Transverse colon (tissue), 4 donors: ENCODE measurements around the gene HTT-AS. TPM values are rescaled to one million over a fixed set of nuclear protein-coding genes. Genes with fewer than 3 reads are reported as not detected.

ENCODE experiments used
- DNase-seq: peaks from one replicate; pipeline ENCODE4 v3.0.0-alpha.2; 2019
- H3K27ac ChIP-seq, 4 donors: fragments of 200-600 bp; sonication (generic); 2 replicates each; pipeline ENCODE4 v1.5.1; 2016 to 2018; ENCODE audit warnings: inconsistent platforms in 4 of 4
- H3K27me3 ChIP-seq: fragments of 200-600 bp; sonication (generic); 2 replicates; pipeline ENCODE4 v1.5.1; 2017; ENCODE audit warnings: inconsistent platforms
- H3K36me3 ChIP-seq, 4 donors: fragments of 200-600 bp; sonication (generic); 2 replicates each; pipeline ENCODE4 v1.5.1; 2017 to 2019; ENCODE audit warnings: inconsistent platforms in 4 of 4
- H3K4me1 ChIP-seq, 4 donors: fragments of 200-600 bp; sonication (generic); 2 replicates each; pipeline ENCODE4 v1.5.1; 2017 to 2020; ENCODE audit warnings: inconsistent platforms in 4 of 4
- H3K4me3 ChIP-seq, 4 donors: fragments of 200-600 bp; sonication (generic); 1 replicate in 1 of 4; 2 replicates in 3 of 4; pipeline versions ENCODE4 v1.5.1 to v1.6.1; 2017 to 2019; ENCODE audit warnings: inconsistent platforms in 4 of 4
- H3K9me3 ChIP-seq, 2 donors: fragments of 200-600 bp; sonication (generic); 2 replicates each; pipeline ENCODE4 v1.5.1; 2017 to 2019; ENCODE audit warnings: inconsistent platforms in 2 of 2
- EP300 ChIP-seq: sonication (generic); formaldehyde crosslinking; IDR thresholded peaks from one replicate; pipeline ENCODE4 v1.6.1; 2017; ENCODE audit warnings: antibody characterized with exemption, low read depth
- POLR2A ChIP-seq: fragments of 450-650 bp; IDR thresholded peaks from one replicate; pipeline ENCODE4 v1.6.1; 2016; ENCODE audit warnings: antibody characterized with exemption, mild to moderate bottlenecking, moderate library complexity
- POLR2AphosphoS5 ChIP-seq, 3 donors: sonication (generic); formaldehyde crosslinking; IDR thresholded peaks; one replicate each; pipeline ENCODE4 v1.6.1; 2016; ENCODE audit warnings: antibody characterized with exemption in 3 of 3
- WGBS, 2 donors: methylation state at CpG; one replicate each; pipeline ENCODE4 v1.1.5; 2018; ENCODE audit warnings: low coverage in 1 of 2; 5-methylcytosine and 5-hydroxymethylcytosine counted together
- in situ Hi-C, 4 donors: fragments of 200-750 bp; cut with MboI; loops; one replicate each; pipeline versions ENCODE4 v1.15.0 to v1.15.1; 2017; ENCODE audit warnings: low sequenced_read_pairs in 3 of 4, low pct_ligation_motif_present in 1 of 4, low pct_unique_long_range_greater_than_20kb in 1 of 4
- intact Hi-C: fragments of 100-400 bp; cut with DNase I; formaldehyde crosslinking; loops from one replicate; pipeline ENCODE4 v1.15.1; 2023; ENCODE audit warnings: low total_unique reads
- total RNA-seq, 4 donors: library from RNA; depleted of rRNA; stranded (reverse); fragments of >200 nt; gene quantifications; one replicate each; pipeline ENCODE4 v1.1.0, GENCODE V29; 2016
- TF ChIP-seq, protein P1 (sequence below), 5 experiments: fragments of 200-600 bp in 3 of 5; fragments of 450-650 bp in 2 of 5; sonication (generic) in 3 of 5; IDR thresholded peaks; 1 replicate in 2 of 5; 2 replicates in 3 of 5; pipeline ENCODE4 v1.5.1; 2016 to 2017; ENCODE audit warnings: antibody characterized with exemption in 5 of 5, inconsistent platforms in 3 of 5, mild to moderate bottlenecking in 2 of 5, moderate library complexity in 1 of 5

The HTT-AS gene
- total RNA-seq, 4 donors from 2014 or later, result not detected

DNA sequence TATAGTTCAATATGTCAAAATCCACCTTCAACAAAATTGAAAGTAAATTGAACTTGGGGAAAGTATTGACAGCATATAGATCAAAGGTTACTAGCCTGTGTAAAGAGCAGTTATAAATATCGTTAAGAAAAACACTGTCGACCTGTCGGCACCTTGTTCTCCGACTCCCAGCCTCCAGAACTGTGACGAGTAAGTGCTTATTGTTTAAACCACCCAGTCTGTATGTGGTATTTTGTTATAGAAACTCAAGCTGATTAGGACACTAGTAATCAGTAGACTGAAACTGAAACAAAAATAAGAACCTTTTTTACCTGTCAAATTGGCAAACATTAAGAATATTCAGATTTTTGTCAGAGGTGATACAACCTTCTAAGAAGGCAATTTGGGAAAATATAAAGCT lies 17.1 kb upstream of the HTT-AS start:
- Histone ChIP-seq H3K4me1 (peaks cover 0 to 5% (median 0%) of the 10 kb centered on the region in 4 donors), H3K27me3 (no peaks in the 10 kb centered on the region), H3K36me3 (peaks cover 0 to 22% (median 2%) of the 10 kb centered on the region in 4 donors), H3K27ac (no peak overlapping the region), H3K9me3 (no peaks in the 10 kb centered on the region), H3K4me3 (no peak overlapping the region)
- no peak for DNase-seq
- 40 to 43% methylated on average over 5 of the region's 5 CpGs for WGBS, 2 donors
- no peak for TF ChIP-seq EP300
- TF ChIP-seq POLR2AphosphoS5 (IDR thresholded peaks at IDR 0.05), result no peak
- TF ChIP-seq, protein P1, sequence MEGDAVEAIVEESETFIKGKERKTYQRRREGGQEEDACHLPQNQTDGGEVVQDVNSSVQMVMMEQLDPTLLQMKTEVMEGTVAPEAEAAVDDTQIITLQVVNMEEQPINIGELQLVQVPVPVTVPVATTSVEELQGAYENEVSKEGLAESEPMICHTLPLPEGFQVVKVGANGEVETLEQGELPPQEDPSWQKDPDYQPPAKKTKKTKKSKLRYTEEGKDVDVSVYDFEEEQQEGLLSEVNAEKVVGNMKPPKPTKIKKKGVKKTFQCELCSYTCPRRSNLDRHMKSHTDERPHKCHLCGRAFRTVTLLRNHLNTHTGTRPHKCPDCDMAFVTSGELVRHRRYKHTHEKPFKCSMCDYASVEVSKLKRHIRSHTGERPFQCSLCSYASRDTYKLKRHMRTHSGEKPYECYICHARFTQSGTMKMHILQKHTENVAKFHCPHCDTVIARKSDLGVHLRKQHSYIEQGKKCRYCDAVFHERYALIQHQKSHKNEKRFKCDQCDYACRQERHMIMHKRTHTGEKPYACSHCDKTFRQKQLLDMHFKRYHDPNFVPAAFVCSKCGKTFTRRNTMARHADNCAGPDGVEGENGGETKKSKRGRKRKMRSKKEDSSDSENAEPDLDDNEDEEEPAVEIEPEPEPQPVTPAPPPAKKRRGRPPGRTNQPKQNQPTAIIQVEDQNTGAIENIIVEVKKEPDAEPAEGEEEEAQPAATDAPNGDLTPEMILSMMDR (IDR thresholded peaks at IDR 0.05), result no peak
- no peak for TF ChIP-seq POLR2A
- in situ Hi-C loops, result no loop called here
- intact Hi-C loops, result no loop called here

DNA sequence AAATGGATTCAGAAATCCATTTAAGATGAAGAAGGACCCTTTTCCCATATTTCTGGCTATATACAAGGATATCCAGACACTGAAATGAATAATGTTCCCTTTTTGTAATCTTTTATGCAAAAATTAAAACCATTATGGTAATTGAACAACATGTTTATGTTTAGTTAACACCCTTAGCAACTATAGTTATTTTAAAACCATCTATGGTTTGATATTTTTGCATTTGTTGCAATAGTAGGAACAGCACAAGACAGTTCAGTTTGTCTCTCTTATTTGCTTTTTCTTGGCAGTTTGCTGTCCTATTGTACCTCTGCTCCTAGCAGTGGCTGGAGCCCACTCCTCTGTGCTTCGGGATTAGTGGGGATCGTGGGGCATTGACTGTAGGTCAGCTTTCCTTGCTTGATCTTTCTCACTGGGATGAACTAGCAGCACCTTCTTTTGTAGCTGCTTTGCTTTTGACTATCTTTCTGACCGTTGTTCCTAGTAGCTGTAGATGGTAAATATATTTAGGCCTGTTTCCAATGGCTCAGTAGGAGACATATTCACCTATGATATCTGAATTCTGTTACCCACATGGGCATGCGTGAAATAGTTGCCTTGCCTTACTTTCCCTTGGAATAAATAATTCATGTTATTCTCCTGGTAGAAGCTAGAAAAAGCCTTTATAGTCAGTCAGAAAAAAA lies 12.9 kb upstream of the HTT-AS start:
- Histone ChIP-seq H3K4me1 (peaks cover 0 to 21% (median 11%) of the 10 kb centered on the region in 4 donors), H3K4me3 (no peak overlapping the region), H3K27me3 (no peaks in the 10 kb centered on the region), H3K36me3 (peaks cover 0 to 22% (median 2%) of the 10 kb centered on the region in 4 donors), H3K27ac (no peak overlapping the region), H3K9me3 (no peaks in the 10 kb centered on the region)
- in situ Hi-C loops, result no loop called here
- 88 to 89% methylated on average over 4 of the region's 4 CpGs for WGBS, 2 donors
- intact Hi-C loops, result no loop called here
- DNase-seq, result no peak
- TF ChIP-seq, protein P1 (IDR thresholded peaks at IDR 0.05), result no peak
- no peak for TF ChIP-seq EP300
- TF ChIP-seq POLR2A, result no peak
- no peak for TF ChIP-seq POLR2AphosphoS5 (IDR thresholded peaks at IDR 0.05)

DNA sequence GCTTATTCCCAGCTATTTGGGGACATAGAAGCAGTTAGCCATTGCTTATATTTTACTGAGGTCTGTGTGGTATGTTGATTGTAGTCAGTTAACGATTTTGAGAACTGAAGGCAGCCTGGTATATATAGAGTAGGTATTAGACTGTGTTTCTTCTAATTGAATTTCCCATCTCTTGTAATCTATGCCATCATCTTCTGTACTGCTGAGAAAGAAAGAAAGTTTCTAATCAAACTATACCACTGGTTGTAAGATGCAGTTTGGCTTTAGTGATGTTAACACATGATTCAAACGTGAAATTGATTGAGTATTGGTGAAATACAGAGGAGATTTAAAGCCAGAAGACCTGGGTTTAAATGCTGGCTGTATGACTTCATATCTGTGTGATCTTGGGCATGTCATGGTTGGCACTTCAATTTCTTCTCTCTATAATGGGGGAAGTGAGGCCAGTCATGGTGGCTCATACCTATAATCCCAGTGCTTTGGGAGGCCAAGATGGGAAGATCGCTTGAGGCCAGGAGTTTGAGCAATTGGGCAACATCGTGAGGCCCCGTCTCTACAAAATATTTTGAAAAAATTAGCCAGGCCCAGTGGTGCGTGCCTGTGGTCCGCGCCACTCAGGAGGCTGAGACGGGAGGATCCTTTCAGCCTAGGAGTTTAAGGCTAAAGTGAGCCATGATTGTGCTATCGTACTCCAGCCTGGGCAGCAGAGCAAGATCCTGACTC lies 11.8 kb upstream of the HTT-AS start:
- no peak overlapping the region for H3K27ac ChIP-seq
- DNase-seq, result no peak
- peaks cover 0 to 22% (median 2%) of the 10 kb centered on the region in 4 donors for H3K36me3 ChIP-seq
- in situ Hi-C loops, result no loop called here
- TF ChIP-seq POLR2A (no peak), POLR2AphosphoS5 (IDR thresholded peaks at IDR 0.05) (no peak), EP300 (no peak)
- TF ChIP-seq, protein P1 (IDR thresholded peaks at IDR 0.05), result no peak
- H3K27me3 ChIP-seq, result no peaks in the 10 kb centered on the region
- intact Hi-C loops, result no loop called here
- H3K9me3 ChIP-seq, result no peaks in the 10 kb centered on the region
- 91 to 92% methylated on average over 6 to 10 of the region's 10 CpGs for WGBS, 2 donors
- H3K4me1 ChIP-seq, result peaks cover 0 to 21% (median 9%) of the 10 kb centered on the region in 4 donors
- H3K4me3 ChIP-seq, result no peak overlapping the region

DNA sequence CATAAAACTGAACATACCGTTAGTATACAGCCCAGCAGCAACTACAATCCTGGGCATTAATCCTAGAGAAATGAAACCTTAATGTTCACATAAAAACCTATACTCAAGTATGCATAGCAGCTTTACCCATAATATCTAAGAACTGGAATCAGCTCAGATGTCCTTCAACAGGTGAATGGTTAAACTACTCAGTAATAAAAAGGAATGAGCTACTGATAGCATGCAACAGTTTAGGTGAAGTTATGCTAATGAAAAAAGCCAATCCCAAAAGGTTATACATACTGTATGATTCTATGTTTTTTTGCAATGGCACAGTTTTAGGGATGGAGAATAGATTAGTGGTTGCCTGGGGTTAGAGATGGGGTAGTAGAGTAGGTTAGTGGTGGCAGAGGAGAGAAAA lies 9.4 kb upstream of the HTT-AS start:
- TF ChIP-seq EP300 (no peak), POLR2A (no peak), POLR2AphosphoS5 (IDR thresholded peaks at IDR 0.05) (no peak)
- TF ChIP-seq, protein P1 (IDR thresholded peaks at IDR 0.05), result no peak
- intact Hi-C loops, result no loop called here
- Histone ChIP-seq H3K9me3 (no peaks in the 10 kb centered on the region), H3K4me3 (no peak overlapping the region), H3K27me3 (no peaks in the 10 kb centered on the region), H3K36me3 (peaks cover 0 to 8% (median 2%) of the 10 kb centered on the region in 4 donors), H3K27ac (peak overlapping the region in 1 of 4 donors; percentile 3), H3K4me1 (peaks cover 0 to 21% (median 9%) of the 10 kb centered on the region in 4 donors)
- in situ Hi-C loops, result no loop called here
- no peak for DNase-seq
- 16 to 62% methylated on average over 1 of the region's 1 CpG for WGBS, 2 donors
